DOHH2 (cell line): ENCODE data around the gene PLCB3.

ENCODE experiments used
- EZH2phosphoT487 ChIP-seq: fragments of 200-600 bp; sonication (generic); IDR thresholded peaks from 2 replicates; pipeline ENCODE4 v1.6.1; 2017; ENCODE audit warnings: borderline replicate concordance, mild to moderate bottlenecking, antibody characterized with exemption, low read length, moderate library complexity, mixed read lengths
- TF ChIP-seq, protein P1 (sequence below): fragments of 200-600 bp; sonication (generic); IDR thresholded peaks from one replicate; pipeline ENCODE4 v1.5.1; 2014; ENCODE audit warnings: antibody characterized with exemption, mild to moderate bottlenecking, low read depth, low read length; ENCODE audit not compliant: poor library complexity, severe bottlenecking

DNA sequence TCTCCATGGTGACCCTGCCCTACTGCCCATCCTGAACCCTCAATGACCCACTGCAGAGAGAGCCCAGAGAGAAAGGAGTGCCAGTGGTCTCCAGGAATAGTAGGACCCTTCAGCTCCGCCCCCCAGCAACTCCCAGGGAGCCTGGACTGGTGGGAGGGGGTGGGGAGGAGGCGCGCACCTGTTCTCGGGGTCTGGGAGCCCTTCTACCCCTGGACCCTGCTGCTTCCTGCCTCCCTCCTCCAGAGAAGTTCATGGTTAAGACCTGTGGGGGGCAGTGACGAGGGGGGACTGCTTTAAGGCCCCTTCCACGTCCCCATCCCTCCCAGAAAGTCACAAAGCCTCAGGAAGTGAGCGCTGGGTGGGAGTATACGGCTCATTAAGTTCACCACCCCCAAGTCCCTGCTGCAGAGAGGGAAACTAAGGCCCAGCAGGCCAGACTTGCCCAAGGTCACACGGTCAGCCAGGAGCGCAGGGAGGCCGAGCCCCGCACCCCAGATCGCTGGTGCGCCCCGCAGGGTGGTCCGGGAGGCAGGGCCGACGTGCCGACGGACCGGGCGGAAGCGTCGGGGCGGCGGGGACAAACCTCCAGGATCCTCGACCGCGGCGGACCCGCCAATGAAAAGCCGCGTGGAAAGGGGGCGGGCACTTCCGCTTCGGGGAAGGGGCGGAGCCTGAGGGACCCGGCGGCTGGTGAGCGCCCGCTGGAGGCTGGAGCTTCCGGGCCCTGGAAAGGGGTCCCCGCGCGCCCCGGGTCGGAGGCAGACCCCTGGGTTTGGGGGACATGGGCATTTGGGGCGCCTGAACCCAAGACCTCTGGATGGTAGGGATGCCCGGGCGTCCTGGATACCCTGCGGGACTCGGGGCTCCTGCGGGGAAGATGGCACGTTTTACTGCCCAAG, 25.5 kb upstream of the PLCB3 start, which contains the start of the genes NUDT22 and TRPT1:
- TF ChIP-seq, protein P1, sequence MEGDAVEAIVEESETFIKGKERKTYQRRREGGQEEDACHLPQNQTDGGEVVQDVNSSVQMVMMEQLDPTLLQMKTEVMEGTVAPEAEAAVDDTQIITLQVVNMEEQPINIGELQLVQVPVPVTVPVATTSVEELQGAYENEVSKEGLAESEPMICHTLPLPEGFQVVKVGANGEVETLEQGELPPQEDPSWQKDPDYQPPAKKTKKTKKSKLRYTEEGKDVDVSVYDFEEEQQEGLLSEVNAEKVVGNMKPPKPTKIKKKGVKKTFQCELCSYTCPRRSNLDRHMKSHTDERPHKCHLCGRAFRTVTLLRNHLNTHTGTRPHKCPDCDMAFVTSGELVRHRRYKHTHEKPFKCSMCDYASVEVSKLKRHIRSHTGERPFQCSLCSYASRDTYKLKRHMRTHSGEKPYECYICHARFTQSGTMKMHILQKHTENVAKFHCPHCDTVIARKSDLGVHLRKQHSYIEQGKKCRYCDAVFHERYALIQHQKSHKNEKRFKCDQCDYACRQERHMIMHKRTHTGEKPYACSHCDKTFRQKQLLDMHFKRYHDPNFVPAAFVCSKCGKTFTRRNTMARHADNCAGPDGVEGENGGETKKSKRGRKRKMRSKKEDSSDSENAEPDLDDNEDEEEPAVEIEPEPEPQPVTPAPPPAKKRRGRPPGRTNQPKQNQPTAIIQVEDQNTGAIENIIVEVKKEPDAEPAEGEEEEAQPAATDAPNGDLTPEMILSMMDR, result peak; percentile 68
- TF ChIP-seq EZH2phosphoT487, result no peak
